GDM1 (cell line): ENCODE results near the gene RPN2.
A peak's percentile ranks its signal among the peaks of the same experiment; 100 is the strongest.
"Not testable (repeated sequence)": the region's sequence is repeated elsewhere in the genome, so short reads cannot be mapped to it uniquely, and the experiment has no call there.

ENCODE experiments used
- DNase-seq: peaks from one replicate; lab custom pipeline; 2025; lab: John Stamatoyannopoulos, UW

Gene RPN2

GRCh38 chr20:37178839-37179682, at the start of gene RPN2, which contains the start of gene MROH8:
TSS of gene RPN2 (plus strand) at chr20:37179330. CDS start at chr20:37179357, 27 bp downstream.
TSS of gene MROH8 (minus strand) at chr20:37179548.
- peak; percentile 94 for DNase-seq

- no peak for DNase-seq
Observed at GRCh38 chr20:37131486-37131885, 47.6 kb upstream of the RPN2 start.

GRCh38 chr20:37133952-37134351, 45.2 kb upstream of the RPN2 start:
- DNase-seq = no peak

- DNase-seq = no peak
Observed at GRCh38 chr20:37137547-37137946, 41.6 kb upstream of the RPN2 start.

- no peak for DNase-seq
Observed at GRCh38 chr20:37142708-37143107, 36.4 kb upstream of the RPN2 start.

GRCh38 chr20:37144856-37145404, 34.2 kb upstream of the RPN2 start:
- DNase-seq = no peak

GRCh38 chr20:37147250-37147649, 31.9 kb upstream of the RPN2 start:
- DNase-seq = no peak

- DNase-seq = not testable (repeated sequence)
Observed at GRCh38 chr20:37150864-37151263, 28.3 kb upstream of the RPN2 start.

- no peak for DNase-seq
Observed at GRCh38 chr20:37151529-37151928, 27.6 kb upstream of the RPN2 start.

GRCh38 chr20:37152284-37152683, 26.8 kb upstream of the RPN2 start:
- no peak for DNase-seq

GRCh38 chr20:37154684-37155298, 24.3 kb upstream of the RPN2 start:
- no peak for DNase-seq

GRCh38 chr20:37155987-37156386, 23.1 kb upstream of the RPN2 start:
- DNase-seq = no peak

- no peak for DNase-seq
Observed at GRCh38 chr20:37158248-37158647, 20.9 kb upstream of the RPN2 start.

- DNase-seq = no peak
Observed at GRCh38 chr20:37160683-37161082, 18.4 kb upstream of the RPN2 start.

GRCh38 chr20:37161830-37162549, 17.1 kb upstream of the RPN2 start:
- DNase-seq = no peak

- no peak for DNase-seq
Observed at GRCh38 chr20:37162646-37163045, 16.5 kb upstream of the RPN2 start.

GRCh38 chr20:37163832-37164554, 15.1 kb upstream of the RPN2 start:
- no peak for DNase-seq

- no peak for DNase-seq
Observed at GRCh38 chr20:37165031-37165430, 14.1 kb upstream of the RPN2 start.

GRCh38 chr20:37166867-37167266, 12.3 kb upstream of the RPN2 start:
- no peak for DNase-seq

- no peak for DNase-seq
Observed at GRCh38 chr20:37172836-37173235, 6.3 kb upstream of the RPN2 start.

GRCh38 chr20:37179683-37180524, 774 bp downstream of the RPN2 start:
- DNase-seq = no peak
